NCI-H146 treated with DMSO at 0.1 percent for 48 hours (cell line): ENCODE data around the gene LOXHD1.

Experiments
- DNase-seq: peaks from one replicate; lab custom pipeline; 2025; ENCODE audit not compliant: unreplicated experiment; lab: John Stamatoyannopoulos, UW

The LOXHD1 gene

GRCh38 chr18:46672062-46672970, 15.3 kb upstream of the LOXHD1 start:
- DNase-seq: no peak

DNA sequence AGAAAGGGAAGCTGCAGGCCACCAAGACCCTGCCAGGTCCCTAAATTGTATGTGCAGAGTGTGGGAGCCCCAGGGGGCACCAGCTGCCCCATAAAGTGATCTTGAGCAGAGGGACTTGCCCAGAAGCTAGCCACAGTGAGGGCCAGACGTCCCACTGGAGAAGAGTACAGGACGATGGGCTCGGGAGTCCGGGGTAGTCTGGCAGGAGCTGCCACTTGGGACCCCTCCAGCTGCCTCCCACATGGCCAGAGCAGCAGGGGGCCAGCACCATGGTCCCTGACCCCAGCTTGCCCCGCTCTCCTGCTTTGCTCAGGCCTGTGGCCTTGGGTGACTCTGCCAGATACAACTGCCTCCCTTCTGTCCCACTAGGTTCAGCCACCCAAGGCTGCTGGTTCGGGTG, 11.7 kb upstream of the LOXHD1 start:
- no peak for DNase-seq

- no peak for DNase-seq
These were observed 11.1 kb upstream of the LOXHD1 start for GRCh38 chr18:46668135-46668534.

DNA sequence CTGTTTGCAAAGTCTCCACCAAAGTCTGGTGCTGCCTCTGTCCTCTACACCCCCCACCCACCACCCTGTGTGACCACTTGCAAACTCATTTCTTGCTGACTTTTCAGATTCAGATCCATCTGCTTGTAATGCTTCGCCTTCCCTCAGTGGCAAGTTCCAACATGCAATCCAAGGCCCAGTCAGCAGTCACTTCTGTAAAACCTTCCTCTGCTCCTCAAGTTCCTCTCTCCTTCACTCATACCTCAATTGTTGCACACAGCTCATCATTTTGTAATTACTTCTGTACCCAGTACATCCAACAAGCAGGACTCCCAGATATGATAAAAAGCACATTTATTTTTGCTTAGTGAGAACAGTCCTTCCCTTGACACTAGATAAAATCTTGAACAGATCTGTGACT, 6.5 kb upstream of the LOXHD1 start:
- DNase-seq: no peak

DNA sequence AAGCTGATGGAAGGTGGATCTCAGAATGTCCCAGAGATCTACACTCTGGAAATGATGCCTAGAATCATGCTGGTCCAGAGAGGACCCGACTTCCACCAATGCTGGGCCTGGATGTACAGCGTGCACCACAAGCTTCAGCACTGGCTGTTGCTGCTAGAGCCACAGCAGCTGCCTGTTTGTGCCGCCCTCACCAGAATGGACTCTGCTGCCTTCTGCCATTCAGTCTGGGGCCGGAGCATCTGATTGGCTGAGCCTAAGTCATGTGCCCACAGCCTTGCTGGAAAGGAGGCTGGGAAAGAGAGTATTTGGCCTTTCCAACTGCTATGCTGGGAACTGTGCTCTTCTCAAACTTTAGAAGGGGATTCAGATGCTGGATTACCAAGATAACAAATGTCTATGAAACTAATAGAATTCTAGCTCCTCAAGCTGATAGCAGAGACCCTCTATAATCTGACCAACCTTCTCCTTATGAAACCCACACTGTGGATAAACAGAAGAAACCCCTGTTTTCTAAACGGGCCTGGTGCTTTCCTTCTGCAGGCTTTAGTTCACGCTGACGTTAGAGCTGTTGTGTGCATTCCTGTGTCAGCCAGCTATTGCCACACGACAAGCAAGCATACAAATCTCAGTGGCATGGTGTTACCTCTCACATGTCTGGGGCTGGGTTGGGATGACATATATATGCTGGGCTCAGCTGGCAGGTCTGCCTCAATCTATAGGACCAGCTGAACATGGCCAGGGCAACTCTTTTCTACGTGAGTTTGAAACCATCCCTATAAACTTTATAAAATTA, 4.1 kb upstream of the LOXHD1 start:
- peak; percentile 27 for DNase-seq

DNA sequence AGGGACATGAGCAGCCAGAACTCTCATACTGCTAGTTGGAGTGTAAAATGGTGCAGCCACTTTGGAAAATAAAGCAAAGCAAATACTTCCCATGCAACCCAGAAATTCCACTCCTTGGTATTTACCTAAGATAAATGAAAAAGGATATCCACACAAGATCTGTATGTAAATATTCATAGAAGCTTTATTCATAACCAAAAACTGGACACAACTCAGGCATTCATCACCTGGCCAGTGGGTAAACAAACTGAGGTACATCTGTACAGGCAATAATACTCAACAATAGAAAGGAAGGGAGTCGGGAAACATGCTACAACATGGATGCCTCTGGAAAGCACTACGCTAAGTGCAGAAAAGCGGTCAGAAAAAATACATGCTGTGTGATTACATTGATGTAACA, 2.5 kb upstream of the LOXHD1 start:
- no peak for DNase-seq

- no peak for DNase-seq
These were observed 500 bp downstream of the LOXHD1 start for GRCh38 chr18:46656326-46657114.

GRCh38 chr18:46652372-46652771, 4.6 kb downstream of the LOXHD1 start:
- DNase-seq: no peak

DNA sequence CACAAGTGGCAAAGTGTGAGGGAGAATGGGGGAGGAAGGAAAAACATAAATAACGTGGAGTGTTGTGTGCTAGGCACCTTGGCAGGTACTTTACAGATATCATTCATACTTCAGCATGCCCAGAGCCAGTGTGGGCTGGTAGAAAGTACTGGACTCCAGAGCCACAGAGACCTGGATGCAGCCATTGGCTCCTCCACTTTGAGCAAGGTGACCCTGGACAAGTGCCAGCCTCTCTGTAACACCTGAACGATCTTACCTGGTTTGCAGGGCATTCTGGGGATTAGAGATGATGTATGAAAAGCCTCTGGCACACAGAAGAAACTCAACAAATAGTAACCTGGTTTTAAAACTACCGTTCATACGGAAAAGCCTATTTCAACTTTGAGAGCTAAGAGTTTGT, 6.3 kb downstream of the LOXHD1 start:
- DNase-seq: no peak

DNA sequence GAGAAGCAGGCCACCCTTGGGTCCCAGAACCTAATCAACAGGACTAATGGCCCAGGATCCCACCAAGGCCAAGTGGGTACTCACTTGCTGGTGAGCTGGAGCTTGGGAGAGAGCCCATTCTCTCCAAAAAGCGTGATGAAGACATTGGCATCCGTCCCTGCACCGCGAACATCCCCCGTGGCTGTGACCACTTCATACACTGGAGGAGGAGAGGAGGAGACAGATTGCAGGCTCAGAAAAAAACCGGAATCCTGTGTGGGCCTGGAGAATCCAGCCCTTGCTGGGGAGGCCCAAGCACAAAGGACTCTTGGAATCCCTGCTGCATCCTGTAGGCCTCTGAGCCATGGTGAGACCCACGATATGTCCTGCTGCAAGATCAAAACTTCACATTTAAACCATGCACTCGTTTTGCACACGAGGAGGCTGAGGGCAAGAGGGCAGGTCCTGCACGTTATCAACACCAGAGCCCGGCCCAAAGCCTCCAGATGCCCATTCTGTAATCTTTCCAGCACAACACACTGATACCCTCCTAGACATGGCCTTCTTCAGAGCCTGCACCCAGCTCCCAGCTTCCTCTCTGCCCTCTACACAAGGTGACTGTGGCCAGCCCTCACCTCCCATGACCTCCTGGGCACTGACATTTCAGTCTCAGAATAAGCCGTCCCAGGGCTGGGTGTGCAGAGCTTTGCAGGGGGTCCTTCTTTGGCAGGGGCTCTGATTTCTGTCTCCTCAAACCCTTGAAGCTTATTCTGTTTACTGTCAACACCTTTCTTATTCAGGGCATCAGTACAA, 7.8 kb downstream of the LOXHD1 start:
- DNase-seq: no peak

GRCh38 chr18:46646468-46646867, 10.6 kb downstream of the LOXHD1 start:
- no peak for DNase-seq

DNA sequence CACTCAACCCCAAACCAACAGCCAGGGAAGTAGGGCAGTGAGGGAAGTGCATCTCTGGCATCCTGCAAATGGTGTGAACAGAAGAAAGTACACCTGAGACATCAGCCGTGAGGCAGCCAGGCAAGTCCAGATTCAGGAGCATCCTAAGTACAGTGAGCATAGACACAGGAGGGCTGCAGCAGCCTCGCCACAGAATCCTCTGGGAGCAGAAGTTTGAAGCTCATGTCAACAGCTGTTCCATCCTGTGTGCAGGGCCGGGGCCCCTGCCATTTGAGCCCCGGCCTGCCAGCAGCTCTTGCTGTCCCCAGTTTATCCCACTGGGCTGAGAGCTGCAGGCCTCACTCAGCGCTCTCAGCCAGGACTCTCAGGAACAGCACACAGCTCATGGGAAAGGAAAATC, 14.5 kb downstream of the LOXHD1 start:
- no peak for DNase-seq

DNA sequence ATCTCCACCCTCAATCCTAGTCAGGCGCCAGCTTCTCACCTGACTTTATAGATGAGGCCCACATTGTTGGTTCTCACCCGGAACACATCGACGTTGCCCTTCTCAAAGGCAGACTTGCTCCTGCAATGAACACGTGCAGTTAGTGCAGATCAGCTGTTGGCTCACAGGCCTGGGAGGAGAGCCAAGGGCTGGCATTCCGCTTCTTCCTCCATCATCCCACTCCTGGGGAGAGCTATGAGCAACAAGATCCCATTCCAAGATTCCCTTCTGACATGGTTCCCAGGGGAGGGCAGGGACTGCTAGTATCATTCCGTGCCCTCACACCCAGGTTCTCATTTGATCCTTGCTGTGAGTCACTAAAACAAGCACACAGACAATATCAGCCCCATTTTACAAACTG, 15.1 kb downstream of the LOXHD1 start:
- DNase-seq: no peak

GRCh38 chr18:46639386-46639785, 17.6 kb downstream of the LOXHD1 start:
- DNase-seq: no peak

GRCh38 chr18:46636040-46636630, 20.9 kb downstream of the LOXHD1 start:
- no peak for DNase-seq

- no peak for DNase-seq
These were observed 24.5 kb downstream of the LOXHD1 start for GRCh38 chr18:46632401-46633071.

DNA sequence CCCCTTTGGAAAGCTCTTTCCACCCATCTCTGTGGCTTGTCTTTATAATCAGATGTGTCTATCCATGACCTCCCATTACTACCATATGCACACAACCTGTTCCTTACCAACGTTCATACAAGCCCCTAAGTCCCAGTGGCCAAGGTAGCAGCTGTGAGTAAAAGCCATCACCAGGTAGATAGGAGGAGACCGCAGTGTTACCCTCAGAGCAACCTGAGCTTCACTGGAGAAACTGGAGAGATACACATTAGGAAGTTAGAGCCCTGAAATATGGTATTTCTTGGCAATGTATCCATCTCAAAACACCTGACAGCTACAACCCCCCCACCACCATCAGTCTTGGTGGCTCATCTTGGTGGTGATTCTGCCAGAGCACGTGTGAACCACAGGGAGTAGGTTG, 26.0 kb downstream of the LOXHD1 start:
- DNase-seq: no peak

GRCh38 chr18:46630160-46630559, 26.9 kb downstream of the LOXHD1 start:
- no peak for DNase-seq

GRCh38 chr18:46629361-46629760, 27.7 kb downstream of the LOXHD1 start:
- DNase-seq: no peak

DNA sequence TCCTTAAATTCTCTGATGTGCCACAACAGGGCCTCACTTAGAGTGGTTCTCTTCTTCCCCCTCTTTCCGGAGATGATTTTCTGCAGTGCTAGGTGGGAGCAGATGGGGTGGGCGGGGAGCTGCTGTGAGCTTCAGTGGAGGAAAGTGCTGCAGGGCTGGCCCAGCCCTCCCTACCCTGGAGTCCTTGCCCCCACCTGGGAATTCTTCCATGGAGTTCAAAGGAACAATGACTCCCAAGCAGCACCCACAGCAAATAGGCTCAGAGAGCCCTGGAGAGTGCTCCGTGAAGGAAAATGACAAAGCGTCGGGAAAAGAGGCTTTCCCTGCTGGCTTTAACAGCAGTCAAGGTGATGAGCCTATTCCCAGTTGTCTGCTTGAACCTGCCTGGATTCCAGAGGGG, 28.8 kb downstream of the LOXHD1 start:
- DNase-seq: no peak
